ENCODE data around the gene NKAPL. TPM values are rescaled to one million over a fixed set of nuclear protein-coding genes. Genes with fewer than 3 reads are reported as not detected.

Gene NKAPL
- total RNA-seq, 3 donors from 2014 or later, result 0.24 to 2.8 TPM; not detected in 1

DNA sequence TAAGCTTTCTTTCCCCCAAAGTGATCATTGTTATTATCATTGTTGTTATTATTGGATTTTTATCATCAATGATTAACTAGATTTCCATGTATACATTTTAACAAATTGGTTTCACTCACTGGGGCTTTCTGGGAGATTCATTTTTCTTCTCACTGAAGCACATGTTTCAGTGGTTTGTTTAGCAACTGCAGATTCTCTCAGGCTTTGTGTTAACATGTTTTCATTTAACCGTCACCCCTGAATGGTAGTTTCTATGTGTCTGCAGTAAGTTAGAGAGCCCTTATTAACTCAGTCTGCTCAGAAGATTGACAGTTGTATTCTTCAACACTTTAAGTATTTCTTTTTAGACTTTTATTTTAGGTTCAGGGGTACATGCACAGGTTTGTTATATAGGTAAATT lies 19.5 kb upstream of the NKAPL start:
- no peaks in the 10 kb centered on the region for H3K9me3 ChIP-seq
- no peak for TF ChIP-seq CTCF (IDR thresholded peaks at IDR 0.05)
- no peak for ATAC-seq
- no peak for DNase-seq
- no peaks in the 10 kb centered on the region for H3K36me3 ChIP-seq (ENCODE audit: low read depth)
- intact Hi-C loops (cut with DNase I, micrococcal nuclease), result no loop called here
- no peak overlapping the region for H3K4me3 ChIP-seq
- no peaks in the 10 kb centered on the region for H3K4me1 ChIP-seq (ENCODE audit: low read depth)

DNA sequence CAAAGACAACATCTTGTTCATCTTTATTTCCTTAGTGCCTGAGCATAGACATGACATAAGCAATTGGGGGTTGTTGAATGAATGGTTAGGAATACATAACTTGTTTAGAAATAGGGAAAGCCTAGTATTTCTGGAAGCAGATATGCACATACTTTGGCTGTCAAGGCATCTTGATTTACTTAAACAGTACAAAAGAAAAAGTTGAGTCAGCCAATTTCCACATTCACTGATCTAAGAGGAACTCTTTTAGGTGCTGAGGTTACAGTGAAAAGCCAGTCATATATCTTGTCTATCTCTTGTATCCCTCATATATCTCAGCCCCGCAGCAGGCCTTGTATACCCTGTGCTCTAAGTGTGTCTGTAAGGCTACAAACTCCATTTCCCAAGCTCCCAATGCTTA lies 18.6 kb upstream of the NKAPL start:
- Histone ChIP-seq H3K4me1 (ENCODE audit: low read depth) (no peaks in the 10 kb centered on the region), H3K4me3 (no peak overlapping the region), H3K36me3 (ENCODE audit: low read depth) (no peaks in the 10 kb centered on the region), H3K9me3 (no peaks in the 10 kb centered on the region)
- intact Hi-C loops (cut with DNase I, micrococcal nuclease), result no loop called here
- no peak for TF ChIP-seq CTCF (IDR thresholded peaks at IDR 0.05)
- ATAC-seq (no peak), DNase-seq (no peak)

DNA sequence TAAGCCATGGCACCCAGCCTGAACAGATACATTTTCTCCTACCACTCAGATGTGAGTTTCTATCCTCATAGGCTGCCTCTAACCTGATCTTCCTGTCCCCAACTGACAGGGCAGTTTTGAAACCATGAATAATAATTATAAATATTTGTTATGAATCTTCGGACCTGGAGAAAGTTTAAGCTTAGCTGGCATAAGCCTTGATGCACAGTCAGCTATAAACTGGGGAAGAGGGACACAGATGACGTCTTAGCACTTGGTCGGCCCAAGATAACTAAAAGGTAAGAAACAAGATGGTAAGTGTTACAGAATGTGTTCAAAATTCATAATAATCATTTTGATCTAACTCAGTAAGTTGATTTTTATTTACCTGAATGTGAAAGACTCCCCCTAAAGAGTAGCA lies 15.2 kb upstream of the NKAPL start:
- Histone ChIP-seq H3K4me3 (no peak overlapping the region), H3K4me1 (ENCODE audit: low read depth) (no peaks in the 10 kb centered on the region), H3K9me3 (no peaks in the 10 kb centered on the region), H3K36me3 (ENCODE audit: low read depth) (no peaks in the 10 kb centered on the region)
- intact Hi-C loops (cut with DNase I, micrococcal nuclease), result no loop called here
- TF ChIP-seq CTCF (IDR thresholded peaks at IDR 0.05), result no peak
- ATAC-seq, result no peak
- DNase-seq, result no peak

DNA sequence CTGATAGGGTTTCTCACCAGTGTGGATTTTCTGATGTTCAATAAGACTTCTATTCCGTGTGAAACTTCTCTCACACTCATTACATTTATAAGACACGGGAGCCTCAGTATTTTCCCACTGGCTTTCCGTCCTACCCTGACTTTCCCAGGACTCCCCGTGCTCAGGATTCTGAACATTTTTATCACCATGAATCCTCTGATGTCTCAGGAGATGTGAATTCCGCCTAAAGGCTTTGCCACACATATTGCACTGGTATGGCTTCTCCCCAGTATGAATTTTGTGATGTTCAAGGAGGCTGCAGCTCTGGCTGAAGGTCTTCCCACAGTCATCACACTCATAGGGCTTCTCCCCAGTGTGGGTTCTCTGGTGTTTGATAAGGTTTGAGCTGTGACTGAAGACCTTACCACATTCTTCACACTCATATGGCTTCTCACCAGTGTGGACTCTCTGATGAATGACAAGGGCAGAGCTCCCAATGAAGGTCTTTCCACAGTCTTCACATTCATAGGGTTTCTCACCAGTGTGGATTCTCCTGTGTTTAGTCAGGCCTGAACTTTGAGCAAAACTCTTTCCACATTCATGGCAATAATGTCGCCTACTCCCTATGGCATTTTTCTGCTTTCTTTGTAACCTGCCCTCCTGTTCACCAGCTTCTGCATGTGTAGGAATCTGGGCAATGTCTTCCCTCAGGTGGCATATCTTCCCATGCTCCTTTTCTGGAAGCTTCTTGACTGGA lies 13.7 kb upstream of the NKAPL start:
- no peak for ATAC-seq

DNA sequence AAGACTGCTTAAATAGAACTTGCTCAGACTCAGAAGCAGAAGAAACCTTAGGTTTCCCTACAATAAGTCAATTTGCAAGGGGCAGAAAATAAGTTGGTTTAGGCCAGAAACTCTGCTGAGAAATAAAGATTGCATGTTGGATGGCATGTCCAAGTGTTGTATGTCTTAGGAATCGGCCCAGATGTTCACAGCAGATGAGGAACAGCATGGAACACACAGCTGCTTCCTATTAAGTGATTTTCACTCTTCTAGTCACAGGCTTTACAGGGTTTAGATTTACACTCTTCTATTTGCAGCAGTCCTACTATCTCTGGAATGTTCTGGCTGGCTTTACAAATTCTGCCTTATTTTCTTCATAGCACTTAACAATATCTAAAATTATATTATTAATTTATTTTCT lies 10.2 kb upstream of the NKAPL start:
- no peak for TF ChIP-seq CTCF (IDR thresholded peaks at IDR 0.05)
- intact Hi-C loops (cut with DNase I, micrococcal nuclease), result no loop called here
- no peak for ATAC-seq
- DNase-seq, result no peak
- H3K9me3 ChIP-seq, result no peaks in the 10 kb centered on the region
- no peak overlapping the region for H3K4me3 ChIP-seq
- no peaks in the 10 kb centered on the region for H3K36me3 ChIP-seq (ENCODE audit: low read depth)
- peaks cover 9% of the 10 kb centered on the region for H3K4me1 ChIP-seq (ENCODE audit: low read depth)

More for the DNA sequence above, 13.7 kb upstream of the NKAPL start:
- no peak for DNase-seq
- peaks cover under 1% of the 10 kb centered on the region for H3K4me1 ChIP-seq (ENCODE audit: low read depth)
- no peak overlapping the region for H3K4me3 ChIP-seq
- intact Hi-C loops (cut with DNase I, micrococcal nuclease), result no loop called here
- no peaks in the 10 kb centered on the region for H3K36me3 ChIP-seq (ENCODE audit: low read depth)
- H3K9me3 ChIP-seq, result no peaks in the 10 kb centered on the region
- no peak for TF ChIP-seq CTCF (IDR thresholded peaks at IDR 0.05)

DNA sequence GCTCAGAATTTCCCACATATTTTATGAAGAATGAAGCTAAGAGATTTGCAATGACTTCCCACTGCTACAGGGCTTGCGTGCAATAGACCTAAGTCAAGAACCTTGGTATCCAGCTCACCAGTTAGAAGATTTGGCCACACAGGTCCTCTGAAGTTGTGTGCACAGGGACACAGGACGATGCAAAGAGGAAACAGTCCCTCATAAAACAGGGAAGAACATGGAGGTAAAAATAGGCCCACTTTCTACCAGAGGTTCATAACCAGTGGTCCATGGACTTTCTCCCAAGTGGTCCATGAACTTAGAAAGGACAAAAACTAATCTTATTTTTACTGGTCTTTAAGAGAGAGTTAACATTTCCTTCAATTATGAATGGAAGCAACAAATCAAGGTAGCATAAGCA lies 8.3 kb upstream of the NKAPL start:
- Histone ChIP-seq H3K9me3 (no peaks in the 10 kb centered on the region), H3K4me3 (no peak overlapping the region), H3K36me3 (ENCODE audit: low read depth) (no peaks in the 10 kb centered on the region), H3K4me1 (ENCODE audit: low read depth) (peaks cover 9% of the 10 kb centered on the region)
- no peak for TF ChIP-seq CTCF (IDR thresholded peaks at IDR 0.05)
- intact Hi-C loops (cut with DNase I, micrococcal nuclease), result no loop called here
- DNase-seq, result no peak
- no peak for ATAC-seq

Measured in mucosa of descending colon (tissue), 3 donors.